ENCODE measurements around the gene FBLIM1.

GRCh38 chr1:15735304-15736037 is 23.1 kb upstream of the FBLIM1 start:
- TF ChIP-seq CTCF (IDR thresholded peaks at IDR 0.05; ENCODE audit: insufficient read depth, low read length, poor library complexity, severe bottlenecking) (no peak), EZH2phosphoT487 (conservative IDR thresholded peaks at IDR 0.05; ENCODE audit: low read length) (no peak)

All from SU-DHL-6 (cell line).